CD4-positive, alpha-beta T cell treated with Interleukin-2 at 100 ng/mL for 4 hours (primary cell): ENCODE results near the gene KAT5.
A peak's percentile ranks its signal among the peaks of the same experiment; 100 is the strongest.
"Not testable (repeated sequence)": the region's sequence is repeated elsewhere in the genome, so short reads cannot be mapped to it uniquely, and the experiment has no call there.

Experiments used
- DNase-seq: peaks from one replicate; pipeline ENCODE4 v3.0.0-alpha.2; 2020; ENCODE audit warnings: low spot score

Gene KAT5

DNA sequence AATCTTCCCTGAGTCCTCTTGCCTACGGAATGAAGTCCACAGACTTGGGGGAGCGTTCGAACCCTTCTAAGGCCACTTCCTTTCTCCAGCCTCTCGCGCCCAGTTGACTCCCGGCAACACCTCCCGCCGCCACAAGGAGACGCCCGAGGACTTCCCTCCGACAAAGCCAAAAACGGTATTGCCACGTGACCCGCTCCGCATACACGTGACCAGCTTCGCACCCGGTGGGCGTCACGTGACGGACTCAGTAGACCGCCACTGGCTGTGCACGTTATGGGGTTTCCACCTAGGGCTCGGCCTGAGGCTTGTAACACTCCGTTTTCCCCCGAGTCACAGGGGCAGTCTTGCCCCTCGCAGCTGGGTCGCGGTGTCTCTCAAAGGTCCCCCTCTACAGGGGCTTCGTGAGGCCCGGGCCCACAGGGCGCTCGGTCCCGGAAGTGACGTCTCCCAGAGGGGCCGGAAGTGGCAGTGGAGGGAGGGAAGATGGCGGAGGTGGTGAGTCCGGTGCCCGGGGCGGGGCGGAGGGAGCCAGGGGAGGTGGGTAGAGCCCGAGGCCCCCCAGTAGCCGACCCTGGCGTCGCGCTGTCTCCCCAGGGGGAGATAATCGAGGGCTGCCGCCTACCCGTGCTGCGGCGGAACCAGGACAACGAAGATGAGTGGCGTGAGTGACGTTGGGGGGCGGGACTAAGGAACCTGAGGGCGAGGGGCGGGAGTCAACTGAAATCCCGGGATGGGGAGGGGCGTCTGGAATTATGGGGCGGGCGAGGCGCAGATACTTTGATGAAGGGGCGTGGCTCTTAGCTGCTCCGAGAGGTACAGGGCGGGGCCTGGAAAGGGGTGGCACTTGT lies at the start of gene KAT5:
Gene KAT5 (plus strand): TSS at position 468 of the 848 bp plus-strand sequence. CDS start 16 bp downstream, at position 484.
- DNase-seq: peak; percentile 97

DNA sequence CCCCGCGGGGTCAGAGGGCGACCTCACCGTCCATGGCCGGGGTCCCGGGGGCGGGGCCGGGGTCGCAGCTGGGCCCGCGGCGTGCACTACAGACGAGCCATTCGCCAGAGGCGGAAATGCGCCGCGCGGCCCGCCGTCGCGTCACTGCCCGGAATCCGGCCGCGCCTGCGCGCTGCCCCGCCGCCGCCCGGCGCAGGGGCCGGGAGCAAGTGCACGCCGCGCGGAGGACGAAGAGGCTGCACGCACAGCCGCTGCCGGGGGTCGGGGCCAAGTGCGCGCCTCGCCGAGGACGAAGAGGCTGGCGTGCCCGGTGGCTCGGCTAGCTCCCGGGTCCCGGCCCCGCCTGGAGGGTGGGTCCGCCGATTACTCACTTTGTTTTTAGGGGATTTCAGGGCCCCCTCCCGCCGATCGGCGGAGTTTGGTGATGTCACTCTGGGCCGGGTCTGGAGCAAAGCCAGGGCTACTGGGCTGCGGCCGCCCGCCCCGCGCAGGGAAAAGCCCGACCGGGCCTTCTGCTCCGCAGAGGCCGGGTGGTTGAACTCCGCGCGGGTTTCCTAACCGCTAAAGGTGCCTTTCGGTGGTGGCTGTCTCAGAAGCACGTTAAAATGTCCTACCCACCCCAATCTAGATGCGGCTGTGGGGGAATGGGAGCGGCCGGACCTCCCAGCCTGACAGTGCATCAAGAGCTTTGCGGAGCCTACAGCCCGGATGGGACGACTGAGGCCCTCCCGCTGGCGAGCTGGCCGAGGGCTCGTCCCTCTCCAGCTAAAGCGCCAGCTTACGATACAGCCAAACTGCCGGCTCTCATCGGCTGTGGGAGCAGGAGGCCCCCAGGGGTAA lies 49.0 kb upstream of the KAT5 start, which contains the start of gene RELA:
Gene RELA (minus strand): TSS at position 118 of the 840 bp plus-strand sequence. CDS start 84 bp downstream, at position 34.
- peak; percentile 94 for DNase-seq

DNA sequence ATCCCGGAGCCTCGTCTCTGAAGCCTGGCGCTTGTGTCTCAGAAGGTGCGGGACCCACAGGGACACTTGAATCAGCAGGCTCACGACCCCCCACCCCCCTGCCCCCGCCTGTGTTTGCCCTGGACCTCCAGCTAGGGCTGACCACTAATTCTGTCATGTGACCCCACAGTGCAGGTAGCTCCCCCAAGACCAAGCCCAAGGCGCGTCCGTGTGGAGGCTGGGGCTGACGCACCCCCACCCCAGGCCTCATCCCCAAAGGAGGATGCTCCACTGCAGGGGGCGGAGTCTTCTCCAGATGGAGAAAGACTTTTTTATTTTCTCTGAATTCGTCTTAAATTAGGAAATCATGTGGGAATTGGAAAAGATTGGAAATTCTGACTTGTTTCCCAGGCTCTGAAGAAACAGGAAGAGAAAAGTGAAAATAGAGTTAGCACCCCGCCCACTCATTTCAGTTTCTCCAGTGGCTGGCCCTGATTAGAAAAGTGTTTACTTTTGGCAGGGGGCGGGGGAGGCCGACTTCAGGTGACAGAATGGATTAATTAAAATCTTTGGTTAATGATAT lies 48.3 kb upstream of the KAT5 start:
- DNase-seq: peak; percentile 46

DNA sequence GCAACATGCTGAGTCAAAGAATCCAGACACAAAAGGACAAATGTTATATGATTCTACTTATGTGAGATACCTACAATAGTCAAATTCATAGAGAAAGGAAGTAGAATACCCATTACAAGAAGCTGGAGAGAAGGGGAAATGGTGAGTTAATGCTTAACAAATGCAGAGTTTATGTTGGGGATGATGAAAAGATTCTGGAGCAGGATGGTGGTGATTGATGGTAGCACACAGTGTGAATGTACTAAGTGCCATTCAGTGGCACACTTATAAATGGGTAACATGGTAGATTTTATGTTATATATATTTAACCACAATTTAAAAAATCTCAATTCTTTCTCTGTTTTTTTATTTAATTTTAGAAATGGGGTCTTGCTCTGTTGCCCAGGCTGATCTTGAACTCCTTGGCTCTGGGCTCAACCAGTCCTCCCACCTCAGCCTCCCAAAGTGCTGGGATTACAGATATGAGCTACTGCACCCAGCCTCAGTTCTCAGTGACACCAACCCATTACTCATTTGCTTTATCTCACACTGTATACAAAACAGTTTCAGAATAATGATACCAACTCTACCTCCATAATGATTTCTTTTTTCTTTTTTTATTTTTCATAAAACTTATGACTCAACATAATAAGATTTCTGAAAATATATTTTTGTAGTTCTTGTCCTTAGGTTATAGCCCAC lies 39.7 kb upstream of the KAT5 start:
- DNase-seq: no peak

DNA sequence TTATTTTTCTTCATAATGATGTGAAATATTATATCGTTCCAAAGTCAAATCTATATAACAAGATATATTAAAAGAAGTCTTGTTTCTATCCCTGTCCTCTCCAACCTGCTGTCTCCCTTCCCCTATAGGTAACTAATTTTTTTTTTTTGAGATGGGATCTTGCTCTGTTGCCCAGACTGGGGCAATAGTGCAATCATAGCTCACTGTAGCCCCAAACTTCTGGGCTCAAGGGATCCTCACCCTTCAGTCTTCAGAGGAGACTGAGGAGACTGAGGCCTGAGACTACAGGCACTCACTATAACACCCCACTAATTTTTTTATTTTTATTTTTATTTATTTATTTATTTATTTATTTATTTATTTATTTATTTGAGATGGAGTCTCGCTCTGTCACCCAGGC lies 39.1 kb upstream of the KAT5 start:
- DNase-seq: no peak

DNA sequence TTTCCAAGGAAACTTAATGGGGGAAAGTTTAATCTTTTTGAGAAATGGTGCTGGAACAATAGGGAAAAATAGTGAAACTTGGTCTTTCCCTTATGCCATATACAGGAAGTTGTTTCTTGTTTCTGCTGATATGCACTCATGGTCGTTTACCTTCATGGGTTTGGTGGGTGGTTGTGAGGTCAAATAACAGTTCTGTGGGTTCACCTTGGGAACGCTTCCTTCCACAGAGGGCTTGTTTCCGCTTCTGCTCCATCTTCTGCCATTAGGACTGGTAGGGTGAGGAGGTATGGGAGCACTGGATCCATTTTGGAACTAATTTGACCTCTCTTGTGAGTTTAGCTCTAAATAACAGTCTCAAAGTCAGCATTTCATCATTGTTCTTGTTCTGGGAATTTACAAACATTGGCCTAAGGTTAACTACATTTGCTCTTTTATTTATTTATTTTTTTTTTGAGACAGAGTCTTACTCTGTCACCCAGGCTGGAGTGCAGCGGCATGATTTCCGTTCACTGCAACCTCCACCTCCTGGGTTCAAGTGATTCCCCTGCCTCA lies 31.8 kb upstream of the KAT5 start:
- no peak for DNase-seq

DNA sequence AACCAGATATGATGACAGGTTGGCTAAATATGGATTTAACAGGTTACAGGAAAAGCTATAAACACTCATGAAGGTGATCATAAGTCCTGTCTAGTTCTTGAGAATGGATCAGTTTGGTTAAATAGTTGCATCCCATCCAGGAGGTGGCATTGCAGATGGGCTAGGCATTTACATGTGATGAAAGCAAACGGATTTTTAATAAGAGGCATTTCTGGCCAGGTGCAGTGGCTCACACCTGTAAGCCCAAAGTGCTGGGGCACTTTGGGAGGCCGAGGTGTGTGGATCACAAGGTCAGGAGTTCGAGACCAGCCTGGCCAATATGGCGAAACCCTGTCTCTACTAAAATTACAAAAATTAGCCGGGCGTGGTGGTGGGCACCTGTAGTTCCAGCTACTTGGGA lies 28.6 kb upstream of the KAT5 start:
- DNase-seq: not testable (repeated sequence)

DNA sequence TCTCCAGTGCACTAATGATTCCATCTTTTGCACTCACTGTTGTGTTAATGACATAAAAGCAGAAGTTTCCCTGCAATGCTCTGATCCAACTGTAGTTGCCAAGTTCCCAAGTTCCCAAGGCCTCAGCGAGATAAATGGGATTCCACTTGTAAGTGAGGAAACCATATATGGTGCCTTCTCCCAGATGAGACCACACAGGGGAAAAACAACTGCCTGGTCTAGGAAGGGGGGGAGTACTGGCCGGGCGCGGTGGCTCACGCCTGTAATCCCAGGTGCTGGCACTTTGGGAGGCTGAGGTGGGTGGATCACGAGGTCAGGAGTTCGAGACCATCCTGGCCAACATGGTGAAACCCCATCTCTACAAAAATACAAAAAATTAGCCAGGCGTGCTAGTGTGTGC lies 26.1 kb upstream of the KAT5 start:
- no peak for DNase-seq

DNA sequence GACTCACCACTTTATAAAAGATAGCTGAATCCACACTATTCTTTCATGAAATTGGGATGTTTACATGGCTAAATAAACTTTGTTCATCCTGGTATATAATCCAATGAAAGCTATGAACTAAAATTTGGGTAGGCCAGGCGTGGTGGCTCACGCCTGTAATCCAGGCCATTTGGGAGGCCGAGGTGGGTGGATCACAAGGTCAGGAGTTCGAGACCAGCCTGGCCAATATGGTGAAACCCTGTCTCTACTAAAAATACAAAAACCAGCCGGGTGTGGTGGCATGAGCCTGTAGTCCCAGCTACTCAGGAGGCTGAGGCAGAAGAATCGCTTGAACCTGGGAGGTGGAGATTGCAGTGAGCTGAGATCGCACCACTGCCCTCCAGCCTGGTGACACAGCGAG lies 20.2 kb upstream of the KAT5 start:
- DNase-seq: not testable (repeated sequence)

DNA sequence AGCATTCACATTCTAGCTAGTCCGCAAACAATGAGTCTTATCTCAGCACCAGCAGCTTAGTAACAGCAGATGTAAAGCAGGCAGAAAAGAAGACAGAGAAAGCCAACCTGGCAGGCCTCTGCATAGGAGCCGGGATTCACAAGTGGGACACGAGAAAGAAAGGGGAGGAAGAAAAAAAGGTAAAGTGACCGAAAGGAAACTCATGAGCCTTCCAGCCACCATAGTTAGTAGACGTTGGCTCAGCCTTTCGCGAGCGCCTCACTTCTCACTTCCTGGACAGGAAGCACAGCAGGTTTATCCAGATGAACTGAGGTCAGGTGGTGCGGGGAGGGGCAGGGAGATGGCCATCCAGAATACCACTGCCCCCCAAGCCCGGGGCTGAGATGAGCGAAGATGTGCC lies 19.7 kb upstream of the KAT5 start:
- no peak for DNase-seq

DNA sequence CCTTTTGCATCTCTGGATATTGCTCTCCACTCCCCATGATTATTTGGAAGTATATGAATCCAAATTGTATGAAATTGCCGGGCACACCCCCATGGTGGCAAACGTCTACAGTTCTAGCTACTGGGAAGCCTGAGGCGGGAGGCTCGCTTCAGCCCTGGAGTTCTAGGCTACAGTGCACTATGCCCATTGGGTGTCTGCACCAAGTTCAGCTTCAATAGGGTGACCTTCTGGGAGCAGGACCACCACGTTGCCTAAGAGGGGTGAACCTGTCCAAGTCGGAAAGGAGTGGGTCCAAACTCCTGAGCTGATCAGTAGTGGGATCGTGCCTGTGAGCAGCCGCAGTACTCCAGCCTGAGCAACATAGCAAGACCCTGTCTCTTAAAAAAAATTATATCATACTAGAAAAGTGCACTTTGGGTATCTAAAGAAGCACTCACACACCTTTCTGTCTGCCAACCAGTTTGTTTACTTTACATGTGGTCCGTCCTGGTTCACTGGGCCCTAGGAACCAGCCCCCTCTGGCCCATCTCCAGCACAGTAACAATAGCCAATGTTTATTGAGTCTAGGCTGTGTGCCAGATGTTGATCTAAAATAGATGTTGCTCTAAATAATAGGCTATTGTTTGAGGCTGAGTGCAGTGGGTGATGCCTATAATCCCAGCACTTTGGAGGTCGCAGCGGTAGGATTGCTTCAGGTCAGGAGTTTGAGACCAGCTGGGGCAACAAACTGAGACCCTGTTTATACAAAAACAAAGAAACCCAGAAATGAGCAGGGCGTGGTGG lies 16.4 kb upstream of the KAT5 start:
- DNase-seq: no peak

DNA sequence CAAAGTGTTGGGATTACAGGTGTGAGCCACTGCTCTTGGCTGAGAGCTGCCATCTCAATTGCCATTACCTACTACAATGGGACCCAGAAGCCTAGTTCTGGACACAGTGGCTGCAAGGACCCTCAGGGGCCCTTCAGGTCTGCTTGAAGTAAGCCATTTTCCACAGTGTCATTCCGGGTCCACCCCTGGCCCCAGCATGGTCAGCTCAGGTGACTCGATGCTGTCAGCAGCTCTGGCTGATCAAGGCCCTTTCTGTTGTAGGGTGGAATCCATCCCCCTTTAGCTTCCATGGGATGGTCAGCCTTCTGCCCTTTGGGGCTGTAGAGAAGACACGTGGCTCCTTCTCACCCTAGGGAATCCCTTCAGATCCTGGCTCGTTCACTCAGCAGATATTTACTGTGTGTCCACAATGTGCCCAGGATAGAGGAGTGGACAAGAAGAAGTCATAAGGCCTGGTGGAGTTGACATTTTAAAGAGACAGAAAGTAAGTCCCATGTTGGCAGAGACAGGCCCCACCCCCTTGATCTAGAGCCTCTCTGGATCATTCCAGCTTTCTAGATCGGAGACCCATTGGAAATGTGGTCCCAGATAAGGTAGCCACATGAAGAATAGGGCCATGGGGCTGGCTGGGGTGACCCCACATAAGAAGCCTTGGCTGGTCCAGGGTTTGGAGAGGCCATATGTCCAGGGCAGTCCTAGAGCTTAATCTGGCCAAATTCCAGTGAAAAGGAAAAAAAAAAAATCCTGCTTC lies 15.1 kb upstream of the KAT5 start:
- no peak for DNase-seq

DNA sequence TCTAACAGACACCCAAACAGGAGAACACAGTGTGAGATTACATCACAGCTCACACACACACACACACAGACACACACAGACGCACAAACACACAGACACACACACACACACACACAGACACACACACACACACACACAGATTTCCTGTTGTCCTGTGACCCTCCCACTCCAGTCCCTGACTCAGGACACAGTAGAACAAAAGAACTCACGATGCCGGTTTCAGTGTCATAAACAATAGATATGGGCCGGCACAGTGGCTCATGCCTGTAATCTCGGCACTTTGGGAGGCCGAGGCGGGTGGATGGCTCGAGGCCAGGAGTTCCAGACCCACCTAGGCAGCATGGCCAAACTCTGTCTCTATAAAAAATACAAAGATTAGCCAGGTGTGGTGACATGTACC lies 13.8 kb upstream of the KAT5 start:
- DNase-seq: no peak

DNA sequence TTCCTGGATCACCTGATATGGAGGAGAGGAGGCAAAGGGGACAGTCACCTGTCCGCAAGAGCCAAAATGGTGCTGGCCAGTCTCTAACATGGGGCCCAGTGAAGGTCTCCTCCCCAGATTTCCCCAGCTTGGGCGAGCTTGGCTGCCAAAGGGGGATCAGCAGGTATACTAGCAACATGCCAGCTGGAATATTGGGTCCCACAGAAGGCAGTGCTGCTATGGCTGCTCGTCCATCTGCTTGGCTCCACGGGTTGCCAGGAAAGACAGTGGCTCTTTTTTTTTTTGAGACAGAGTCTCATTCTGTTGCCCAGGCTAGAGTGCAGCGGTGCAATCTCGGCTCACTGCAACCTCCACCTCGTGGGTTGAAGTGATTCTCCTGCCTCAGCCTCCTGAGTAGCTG lies 12.7 kb upstream of the KAT5 start:
- DNase-seq: no peak

DNA sequence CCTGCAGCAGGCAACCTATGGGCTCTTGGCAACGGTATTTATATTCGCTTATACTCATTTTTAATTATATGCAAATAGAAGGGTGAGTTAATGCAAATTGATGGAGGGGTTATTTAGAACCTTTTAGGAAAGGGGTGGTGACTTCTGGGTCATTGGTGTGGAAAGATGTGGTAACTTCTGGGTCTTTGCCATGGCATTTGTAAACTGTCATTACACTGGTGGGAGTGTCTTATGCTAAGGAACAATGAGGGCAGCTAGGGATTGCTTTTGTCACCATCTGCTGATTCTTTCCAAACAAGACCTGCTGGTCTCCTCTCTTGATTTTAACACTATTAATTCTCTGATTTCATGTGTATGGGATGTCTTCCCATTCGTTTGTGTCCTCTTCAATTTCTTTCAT lies 11.7 kb upstream of the KAT5 start:
- DNase-seq: no peak

DNA sequence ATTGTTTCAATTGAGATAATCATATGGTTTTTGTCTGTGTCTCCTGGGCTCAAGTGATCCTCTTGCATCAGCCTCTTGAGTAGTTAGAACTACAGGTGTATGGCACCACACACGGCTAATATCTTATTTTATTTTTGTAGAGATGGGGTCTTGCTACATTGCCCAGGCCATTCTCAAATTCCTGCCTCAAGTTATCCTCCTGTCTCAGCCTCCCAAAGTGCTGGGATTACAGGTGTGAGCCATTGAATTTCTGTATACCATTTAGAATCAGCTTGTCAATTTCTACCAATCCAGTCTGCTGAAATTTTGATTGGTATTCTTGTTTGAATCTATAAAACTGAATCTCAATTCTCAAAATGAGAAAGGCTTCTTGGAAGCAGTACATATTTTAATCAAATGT lies 10.4 kb upstream of the KAT5 start:
- DNase-seq: no peak

DNA sequence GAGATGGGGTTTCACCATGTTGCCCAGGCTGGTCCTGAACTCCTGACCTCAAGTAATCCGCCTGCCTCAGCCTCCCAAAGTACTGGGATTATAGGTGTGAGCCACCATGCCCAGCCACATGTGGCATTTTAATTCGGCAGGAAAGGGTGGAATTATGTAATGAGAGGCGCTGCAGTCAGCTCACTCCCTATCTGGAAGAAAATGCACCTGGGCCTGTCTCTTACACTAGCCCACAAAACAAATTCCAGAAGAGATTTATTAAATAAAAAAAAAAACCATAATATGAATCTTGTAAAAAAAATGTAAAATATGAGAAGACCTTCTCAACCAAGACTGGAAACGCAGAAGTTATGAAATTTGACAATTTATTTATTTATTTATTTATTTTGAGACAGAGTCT lies 8.2 kb upstream of the KAT5 start:
- DNase-seq: no peak

DNA sequence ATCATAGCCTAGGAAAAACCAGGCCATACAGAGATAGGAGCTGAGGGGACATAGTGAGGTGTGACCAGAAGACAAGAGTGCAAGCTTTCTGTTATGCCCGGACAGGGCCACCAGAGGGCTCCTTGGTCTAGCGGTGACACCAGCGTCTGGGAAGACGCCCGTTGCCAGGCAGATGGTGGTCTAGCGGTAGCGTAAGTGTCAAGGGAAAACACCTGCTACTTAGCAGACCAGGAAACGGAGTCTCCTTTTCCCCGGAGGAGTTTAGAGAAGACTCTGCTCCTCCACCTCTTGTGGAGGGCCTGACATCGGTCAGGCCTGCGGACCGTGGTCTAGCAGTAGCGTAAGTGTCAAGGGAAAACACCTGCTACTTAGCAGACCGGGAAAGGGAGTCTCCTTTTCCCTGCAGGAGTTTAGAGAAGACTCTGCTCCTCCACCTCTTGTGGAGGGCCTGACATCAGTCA lies 5.7 kb upstream of the KAT5 start:
- DNase-seq: peak; percentile 80

DNA sequence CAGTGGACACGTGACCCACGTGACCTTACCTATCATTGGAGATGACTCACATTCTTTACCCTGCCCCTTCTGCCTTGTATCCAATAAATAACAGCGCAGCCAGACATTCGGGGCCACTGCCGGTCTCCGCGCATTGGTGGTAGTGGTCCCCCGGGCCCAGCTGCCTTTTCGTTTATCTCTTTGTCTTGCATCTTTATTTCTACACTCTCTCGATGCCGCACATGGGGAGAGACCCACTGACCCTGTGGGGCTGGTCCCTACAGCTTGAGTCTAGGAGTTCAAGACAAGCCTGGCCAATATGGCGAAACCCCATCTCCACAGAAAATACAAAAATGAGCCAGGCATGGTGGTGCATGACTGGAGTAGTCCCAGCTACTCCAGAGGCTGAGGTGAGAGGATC lies 5.0 kb upstream of the KAT5 start:
- not testable (repeated sequence) for DNase-seq

DNA sequence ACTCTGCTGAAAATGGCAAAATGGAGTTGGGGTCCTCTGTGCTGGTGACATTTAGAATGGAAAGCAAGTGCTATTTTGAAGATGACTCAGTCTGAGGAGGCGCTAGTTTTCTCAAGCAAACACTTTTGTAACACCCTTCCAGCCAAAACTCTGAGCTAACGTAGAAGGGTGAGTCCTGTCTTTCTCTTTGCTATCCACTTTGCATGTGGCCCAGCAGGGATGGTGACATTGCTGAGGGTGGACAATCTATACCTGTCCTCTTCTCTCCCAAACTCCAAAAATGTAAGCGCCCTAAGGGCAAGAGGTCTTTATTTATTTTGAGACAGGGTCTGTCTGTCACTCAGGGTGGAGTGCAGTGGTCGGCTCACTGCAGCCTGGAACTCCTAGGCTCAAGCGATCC lies 3.6 kb upstream of the KAT5 start:
- DNase-seq: no peak
